Measurements from ENCODE around the gene B3GALNT2.

The B3GALNT2 gene

DNA sequence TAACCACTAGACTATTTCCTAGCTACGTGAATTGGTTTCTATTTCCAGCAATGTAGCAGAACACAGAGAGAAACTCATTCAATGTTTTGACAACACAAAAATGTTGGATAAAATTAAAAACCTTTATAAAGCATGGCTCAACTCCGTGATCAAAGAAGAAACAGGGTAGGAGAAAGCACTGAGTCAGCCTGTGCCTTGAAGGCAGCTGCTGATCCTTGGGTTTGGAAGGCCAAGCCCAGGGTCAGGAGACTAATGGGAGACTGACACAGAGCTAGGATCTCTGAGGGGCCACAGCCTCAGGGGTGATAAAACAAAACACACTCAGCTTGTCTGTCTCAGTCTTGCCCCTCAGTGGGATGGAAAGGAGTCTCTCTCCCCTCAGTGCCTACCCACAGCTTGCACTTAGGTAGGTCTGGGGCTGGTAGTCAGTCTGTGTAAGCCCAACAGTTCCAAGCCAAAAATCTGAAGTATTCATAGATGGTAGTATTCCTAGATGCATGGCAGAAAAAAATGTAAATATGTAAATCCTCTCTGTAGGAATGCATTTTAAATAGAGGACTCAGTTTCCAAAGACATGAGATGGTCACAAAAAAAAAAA lies 53.3 kb downstream of the B3GALNT2 start:
- no peak for DNase-seq

DNA sequence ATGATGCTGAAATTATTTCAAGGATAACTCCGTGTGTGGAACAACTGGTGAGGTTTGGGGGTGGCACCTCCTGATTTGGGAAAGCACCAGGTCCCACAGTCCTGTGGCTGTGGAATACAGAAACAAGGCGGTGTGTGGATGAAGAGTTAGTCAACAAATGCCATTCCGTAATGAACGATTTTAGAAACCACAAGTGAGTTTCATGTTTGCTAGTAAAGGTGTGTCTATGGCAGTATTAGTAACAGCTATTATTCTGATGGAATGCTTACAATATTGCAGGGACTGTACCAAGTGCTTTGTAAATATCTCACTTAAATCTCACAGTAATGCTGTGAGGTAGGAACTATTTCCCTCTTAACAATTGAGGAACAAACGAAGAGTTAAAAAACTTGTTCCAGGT lies 53.8 kb downstream of the B3GALNT2 start:
- DNase-seq: no peak

DNA sequence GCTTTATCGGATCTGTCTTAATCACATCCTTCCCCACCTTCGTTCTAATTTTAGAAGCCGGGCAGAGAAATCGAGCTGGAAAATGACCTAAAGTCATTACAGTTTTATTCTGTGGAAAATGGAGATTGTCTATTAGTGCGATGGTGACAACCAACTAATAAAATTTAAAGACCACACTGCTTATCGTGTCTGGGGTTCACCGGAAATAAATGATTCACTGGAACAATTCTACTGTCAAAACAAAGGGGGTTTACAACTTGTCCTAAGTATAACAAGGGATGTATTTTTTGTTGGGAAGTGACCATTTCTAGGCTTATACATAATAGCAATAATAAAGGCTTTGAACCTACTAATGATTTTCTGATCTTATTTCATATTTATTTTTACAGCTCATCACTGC lies 55.6 kb downstream of the B3GALNT2 start:
- DNase-seq: no peak

DNA sequence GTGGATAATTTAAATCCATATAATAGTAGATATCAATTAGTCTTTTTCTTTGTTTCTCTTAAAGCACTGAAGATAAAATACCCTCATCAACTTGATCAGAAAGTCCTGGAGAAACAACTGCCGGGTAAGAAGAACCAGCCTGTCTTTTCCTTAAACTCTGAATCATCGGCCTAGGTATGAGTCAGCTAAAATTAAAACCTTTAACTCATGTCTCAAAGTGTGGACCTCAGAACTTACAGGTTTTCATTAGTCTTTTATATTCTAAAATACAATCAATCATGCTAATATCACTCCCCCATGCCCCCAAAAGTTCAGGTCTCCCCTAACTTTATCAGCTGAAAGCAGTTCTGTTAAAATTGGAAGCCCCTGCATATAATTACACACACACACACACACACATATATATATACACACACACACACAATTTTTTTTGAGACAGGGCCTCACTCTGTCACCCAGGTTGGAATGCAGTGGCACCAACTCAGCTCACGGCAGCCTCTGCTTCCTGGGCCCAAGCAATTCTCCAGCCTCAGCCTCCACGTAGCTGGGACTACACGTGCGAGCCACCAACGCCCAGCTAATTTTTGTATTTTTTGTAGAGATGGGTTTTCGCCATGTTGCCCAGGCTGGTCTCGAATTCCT lies 61.3 kb downstream of the B3GALNT2 start:
- DNase-seq: no peak

DNA sequence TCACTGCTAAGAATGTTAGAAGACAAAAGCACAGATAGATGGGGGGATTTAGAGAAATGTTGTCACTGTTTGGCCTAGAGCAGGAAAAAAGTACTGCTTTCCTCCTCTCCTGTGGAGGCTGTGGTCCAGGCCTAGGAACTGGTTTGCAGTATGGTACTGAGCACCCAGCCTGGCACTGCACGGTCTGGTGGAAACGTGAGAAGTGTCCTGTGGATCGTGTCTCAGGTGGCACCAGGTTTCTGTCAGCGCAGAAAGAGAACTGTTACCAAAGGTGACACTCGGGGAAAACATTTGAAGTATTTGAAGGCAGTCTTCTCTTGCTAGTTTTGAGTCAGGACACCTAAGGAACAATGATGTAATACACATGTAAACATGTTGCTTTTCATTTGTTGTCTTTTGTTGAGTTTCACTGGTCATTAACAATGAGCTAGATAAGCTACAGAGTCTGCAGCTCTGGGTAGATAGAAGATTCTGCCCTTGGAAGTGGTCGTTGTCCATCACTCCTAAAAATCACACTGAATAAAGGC lies 63.0 kb downstream of the B3GALNT2 start:
- no peak for DNase-seq

DNA sequence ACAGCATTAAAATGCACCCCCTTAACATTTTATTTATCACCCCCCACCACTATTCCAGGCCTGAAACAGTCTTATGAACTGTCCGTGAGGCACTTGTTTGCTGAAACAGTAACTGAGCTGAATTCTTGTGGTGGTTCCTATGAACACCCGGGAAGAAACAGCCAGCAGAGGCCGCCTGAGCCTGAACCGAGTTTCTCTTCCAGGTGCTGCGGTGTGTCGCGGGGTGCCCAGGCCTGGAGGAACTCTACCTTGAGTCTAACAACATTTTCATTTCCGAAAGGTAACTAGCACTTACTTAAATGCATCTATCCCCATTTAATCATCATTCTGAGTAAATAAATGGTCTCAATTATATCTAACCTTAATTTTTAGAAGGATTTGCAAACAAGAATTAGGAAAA lies 70.3 kb downstream of the B3GALNT2 start:
- no peak for DNase-seq

DNA sequence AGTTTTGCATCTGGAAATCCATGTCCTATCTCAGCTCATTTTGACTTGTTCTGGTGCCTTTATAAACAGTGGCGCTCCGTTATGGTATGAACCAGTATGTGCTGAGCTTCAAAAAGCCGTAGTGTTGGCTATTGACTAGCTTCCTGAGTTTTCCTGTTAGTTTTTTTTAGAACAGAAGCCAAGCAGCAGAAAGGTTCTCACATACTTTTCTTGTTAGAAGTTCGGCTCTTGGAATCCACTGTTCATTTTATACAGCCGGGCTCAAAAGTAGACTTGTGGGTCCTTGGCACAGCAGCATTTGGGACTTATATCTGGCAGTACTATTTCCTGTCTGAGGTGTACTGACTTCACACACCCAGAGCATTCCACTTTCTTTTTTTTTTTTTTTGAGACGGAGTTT lies 73.3 kb downstream of the B3GALNT2 start:
- no peak for DNase-seq

DNA sequence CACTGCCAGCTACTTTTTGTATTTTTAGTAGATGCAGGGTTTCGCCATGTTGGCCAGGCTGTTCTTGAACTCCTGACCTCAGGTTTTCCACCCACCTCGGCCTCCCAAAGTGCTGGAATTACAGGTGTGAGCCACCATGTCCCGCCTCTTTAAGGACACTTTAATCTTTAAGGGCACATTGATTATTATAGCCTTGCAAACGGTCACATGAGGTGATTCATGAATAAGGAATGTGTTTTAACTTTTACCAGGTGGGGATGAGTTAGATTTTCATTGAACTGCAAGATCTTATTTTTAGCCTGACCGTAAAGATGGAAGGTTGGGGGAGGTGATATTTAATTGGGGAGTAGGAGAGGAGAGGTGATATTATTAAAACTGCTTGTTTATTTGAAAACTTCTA lies 75.1 kb downstream of the B3GALNT2 start:
- DNase-seq: no peak

DNA sequence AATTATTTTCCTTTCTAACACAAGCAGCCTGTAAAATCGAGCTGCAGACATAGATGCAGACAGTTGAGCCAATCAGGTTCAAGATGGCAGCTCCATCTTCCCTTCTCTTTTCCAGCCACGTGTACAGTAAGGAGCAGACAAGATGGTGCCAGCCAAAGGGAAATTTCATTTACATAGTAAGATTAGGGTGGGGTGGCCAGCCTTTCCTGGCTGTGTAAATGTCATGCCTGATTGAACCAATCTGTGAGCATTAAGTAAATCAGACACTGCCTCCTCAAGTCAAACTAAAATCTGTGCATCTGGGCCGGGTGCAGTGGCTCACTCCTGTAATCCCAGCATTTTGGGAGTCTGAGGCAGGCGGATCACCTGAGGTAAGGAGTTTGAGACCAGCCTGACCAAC lies 76.8 kb downstream of the B3GALNT2 start:
- no peak for DNase-seq

DNA sequence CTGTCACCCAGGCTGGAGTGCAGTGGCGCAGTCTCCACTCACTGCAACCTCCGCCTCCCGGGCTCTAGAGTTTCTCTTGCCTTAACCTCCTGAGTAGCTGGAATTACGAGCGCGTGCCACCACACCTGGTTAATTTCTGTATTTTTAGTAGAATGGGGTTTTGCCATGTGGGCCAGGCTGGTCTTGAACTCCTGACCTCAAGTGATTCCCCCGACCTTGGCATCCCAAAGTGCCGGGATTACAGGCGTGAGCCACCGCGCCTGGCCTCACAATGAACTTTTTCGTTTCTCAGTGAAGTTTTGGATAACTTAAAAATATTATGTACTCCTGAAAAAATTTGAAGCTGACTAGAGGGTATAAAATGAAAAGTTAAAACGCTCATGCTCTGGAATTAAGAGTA lies 77.6 kb downstream of the B3GALNT2 start:
- no peak for DNase-seq

DNA sequence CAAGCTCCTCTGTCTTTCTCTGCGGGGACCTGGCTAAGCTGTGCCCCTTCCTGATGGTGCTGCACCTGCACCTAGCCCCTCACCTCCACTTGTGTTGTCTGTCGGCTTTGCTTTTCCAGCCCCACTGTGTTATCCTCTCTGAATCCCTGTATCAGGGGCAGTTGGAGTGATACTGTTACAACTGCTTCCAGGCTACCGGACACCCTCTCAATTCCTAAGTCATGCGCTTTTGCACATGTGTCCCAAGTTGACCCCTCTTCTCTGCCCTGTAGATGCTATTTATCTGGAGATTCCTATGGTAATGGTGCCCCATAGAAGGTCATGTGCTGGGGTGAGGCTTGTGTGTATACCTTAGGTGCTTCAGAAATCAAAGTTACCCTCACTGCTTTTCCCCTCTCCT lies 78.1 kb downstream of the B3GALNT2 start:
- no peak for DNase-seq

DNA sequence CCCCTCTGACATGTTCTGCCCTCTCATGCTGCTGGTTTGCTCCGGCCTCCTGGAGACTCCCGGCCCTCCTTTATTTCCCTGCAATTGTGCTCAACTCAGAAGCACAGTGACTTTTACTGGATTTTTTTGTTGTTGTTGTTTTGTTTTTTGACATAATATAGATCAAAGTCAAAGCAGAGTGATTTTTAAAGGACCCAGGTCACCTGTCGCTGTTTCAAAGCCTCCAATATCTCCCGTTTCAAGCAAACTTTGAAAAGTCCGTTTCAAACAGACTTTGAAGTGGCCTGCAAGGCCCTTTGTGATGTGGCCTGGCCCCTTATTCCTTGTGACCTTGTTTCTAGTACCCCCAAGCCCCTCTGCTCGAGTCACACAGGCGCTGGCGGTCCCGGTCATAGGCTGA lies 78.9 kb downstream of the B3GALNT2 start:
- no peak for DNase-seq

DNA sequence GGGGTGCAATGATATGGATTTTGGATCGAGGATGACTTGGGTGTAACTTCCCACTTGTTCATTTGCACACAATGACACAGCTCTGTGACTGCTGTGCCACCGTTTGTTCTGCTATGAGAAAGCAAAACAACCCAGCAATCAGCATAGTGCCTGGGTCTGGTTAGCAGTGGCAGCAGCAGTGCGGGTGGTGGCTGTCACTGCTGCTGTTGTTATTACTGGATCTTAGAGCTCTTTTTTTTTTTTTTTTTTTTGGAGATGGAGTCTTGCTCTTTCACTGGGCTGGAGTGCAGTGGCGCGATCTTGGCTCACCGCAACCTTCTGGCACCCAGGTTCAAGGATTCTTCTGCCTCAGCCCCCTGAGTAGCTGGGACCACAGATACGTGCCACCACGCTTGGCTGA lies 80.2 kb downstream of the B3GALNT2 start:
- no peak for DNase-seq

DNA sequence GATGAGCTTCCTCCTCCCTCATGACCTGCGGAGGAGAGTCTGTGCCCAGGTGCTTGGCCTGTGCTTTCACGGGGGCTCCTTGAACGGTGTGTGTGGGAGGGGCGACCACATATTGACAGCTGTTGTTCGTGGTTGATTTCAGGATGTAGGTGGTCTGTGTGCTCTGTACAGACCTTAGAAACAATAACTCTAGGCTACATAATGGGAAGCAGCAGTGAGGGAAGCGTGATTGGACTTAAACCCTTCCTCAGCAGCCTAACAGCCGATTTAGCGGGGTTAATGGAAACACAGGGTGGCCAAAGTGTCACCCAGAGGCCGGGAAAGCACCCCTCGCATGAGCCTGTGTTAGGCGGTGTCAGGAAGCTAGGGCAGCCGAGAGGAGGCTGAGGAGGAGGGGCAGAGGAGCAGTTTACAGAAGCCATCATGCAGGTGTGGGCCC lies 81.0 kb downstream of the B3GALNT2 start:
- DNase-seq: no peak

DNA sequence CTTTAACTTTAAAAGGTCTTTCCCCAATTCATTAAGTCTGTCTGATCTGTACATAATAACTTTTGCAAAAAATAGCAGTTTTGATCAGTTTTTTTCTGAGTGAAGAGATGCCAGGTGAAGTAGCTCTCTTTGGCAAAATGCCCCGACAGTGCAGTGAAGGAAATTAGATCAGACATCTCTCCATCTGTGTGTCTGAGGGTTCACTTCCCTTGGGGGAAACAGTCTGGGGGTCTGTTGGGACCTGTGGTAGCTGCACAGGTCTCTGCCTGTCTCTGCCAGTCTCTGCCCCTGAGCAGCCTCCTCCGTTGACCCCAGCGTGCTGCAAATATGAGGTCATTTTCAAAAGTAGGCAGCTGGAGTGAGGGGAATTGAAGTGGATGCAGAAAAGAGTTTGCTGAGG lies 82.5 kb downstream of the B3GALNT2 start:
- no peak for DNase-seq

DNA sequence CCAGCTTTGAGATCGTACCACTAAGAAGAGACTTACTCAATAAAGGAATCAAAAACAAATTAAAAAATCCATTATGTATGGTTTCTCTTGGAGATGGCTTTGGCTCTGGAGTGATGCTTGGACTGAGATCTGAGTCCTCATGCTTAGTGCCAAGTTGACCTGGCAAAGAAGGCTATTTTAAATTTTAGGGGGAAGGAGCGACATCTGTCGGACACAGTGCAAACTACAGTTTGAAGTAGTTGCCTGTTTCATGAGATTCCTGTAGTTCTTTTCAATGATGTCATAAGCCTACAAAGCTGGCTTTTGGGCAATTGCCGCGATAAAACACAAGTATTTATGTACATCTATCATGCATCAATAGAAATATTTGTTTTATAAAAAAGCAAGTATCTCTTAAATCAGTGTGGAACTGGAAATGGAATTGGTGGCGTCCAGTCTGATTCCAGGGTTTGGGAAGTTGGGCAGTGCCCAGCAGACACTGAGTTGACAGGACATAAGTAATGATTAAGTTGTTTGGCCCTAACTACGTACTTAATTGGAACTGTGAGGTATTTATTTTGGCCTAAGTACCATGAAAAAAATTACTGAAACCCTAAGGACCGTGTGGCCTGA lies 87.1 kb downstream of the B3GALNT2 start:
- peak; percentile 47 for DNase-seq

DNA sequence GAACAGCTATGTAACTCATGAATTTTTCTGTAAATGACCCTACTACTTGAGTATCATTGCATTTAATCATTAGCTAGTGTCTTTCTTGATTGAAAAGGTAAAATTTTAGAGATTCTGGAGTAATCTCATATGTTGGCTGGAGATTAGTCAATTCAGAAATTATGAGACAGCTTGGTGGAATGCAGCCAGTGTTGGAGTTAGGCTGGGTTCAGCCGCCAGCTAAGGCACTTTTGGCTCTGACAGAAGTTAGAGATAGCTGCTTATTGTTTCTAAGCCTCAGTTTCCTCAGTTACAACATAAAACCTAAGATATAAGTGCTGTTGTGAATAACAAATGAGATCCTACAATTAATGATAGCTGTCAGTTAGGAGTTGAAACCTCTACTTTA lies 87.6 kb downstream of the B3GALNT2 start:
- no peak for DNase-seq

DNA sequence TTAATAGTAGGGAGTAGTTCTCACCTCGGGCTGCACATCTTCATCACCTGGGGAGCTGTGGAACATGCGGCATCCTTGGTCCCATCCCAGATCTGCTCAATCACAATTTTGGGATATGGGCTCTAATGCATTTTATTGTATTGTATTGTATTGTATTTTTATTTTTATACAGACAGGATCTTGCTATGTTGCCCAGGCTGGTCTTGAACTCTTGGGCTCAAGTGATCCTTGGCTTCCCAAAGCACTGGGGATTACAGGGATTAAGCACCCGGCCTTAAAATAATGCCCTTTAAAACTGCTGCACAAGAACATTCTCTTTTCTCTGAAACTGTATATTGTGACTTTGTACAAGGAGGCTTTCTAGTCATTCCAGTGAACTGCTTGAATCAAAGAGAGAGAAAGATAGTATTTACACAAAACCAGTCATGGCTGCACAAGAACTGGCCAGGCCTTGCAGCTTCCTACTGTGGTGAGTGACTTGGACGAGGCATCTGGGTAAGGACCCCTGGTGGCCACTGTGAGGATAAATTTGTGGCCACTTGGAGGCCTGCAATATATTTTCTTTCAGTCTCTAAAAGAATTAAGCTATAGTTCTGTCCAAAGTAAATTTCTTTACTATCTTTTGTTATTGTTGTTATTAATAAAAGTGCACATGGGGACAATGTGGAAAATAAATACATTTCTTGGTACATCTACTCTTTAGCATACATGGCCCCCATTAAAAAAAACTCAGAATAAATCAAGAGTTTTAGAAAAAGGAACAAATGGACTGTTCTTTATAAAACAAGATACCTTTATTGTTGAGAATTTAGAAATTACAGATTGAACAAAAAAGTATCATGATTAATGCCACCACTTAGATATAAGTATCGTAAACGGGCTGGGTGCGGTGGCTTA lies 89.0 kb downstream of the B3GALNT2 start:
- DNase-seq: peak; percentile 53

DNA sequence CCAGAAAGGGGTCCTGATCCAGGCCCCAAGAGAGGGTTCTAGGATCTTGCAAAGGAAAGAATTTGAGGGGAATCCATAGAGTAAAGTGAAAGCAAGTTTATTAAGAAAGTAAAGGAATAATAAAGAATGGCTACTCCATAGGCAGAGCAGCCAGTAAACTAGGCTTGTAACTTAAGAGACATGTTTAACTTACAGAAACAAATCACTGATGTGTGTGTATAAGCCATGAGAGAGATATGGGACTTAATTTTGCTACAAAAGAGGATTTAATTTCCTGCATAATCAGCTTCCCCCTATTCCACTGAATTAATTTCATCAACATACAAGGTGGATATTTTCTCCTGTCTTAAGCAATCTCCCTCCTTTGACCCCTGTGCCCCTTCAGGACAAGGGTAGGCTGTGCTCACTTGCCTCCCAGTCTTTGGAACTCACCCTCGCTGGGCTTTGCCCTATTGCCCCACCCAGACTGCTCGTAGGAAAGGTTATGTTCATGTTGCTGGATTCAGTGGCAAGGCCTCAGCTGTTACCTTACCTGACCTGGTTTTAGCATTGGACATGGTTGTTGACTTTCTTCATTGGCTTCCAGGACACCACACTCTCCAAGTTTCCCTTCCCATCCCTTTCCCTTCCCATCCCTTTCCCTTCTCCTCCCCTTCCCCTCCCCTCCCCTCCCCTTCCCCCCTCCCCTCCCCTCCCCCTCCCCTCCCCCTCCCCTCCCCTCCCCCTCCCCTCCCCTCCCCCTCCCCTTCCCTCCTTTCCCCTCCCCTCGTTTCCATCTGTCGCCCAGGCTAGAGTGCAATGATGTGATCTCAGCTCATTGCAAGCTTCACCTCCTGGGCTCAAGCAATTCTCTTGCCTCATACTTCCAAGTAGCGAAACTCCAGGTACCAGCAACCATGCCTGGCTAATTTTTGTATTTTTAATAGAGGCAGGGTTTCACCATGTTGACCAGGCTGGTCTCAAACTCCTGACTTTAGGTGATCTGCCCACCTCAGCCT lies 92.5 kb downstream of the B3GALNT2 start:
- no peak for DNase-seq

DNA sequence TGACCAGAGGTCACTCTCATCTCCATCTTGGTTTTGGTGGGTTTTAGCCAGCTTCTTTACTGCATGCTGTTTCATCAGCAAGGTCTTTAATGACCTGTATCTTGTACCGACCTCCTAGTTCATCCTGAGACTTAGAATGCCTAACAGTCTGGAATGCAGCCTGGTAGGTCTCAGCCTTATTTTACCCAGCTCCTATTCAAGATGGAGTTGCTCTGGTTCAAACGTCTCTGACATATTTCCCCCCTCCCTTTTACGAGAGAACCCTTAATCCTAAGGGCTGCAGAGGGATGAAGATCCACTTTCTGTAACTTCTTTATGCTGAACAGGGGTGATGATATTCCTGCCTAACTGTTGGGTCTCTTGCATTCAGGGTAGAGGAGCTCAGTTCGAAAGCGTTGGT lies 93.8 kb downstream of the B3GALNT2 start:
- no peak for DNase-seq

DNA sequence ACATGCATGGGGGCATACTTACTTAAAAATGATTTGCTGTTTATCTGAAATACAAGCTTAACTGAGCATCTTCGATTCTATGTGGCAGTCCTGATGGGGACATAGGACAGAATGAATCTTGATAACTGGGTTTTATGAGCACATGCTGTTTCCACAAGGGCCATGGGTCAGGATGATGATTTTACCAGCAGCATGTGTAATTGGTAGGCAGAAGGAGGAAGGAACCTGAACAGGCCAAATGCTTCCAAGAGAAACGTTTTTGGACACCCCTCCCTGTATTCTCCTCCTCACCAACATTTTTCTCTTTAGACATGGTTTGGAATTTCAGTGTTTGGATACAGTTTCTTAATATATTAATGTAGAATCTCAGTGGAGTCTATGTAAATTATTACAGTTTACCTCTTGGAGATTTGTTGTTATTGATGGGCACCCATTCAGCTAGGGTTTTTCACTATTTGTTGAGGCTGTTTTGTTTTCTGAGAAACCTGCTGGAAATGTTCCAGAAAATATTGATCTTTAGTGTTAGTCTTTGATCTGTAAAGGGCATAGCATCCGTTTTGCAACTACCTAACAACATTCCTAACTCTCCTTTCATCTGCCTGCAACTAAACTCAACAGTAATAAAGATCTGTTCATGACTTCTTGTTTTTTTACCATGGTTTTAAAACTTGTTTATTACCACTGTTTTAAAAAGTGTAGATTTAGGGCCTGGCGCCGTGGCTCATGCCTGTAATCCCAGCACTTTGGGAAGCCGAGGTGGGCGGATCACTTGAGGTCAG lies 95.0 kb downstream of the B3GALNT2 start:
- no peak for DNase-seq

All from stimulated activated CD4-positive, alpha-beta T cell treated with anti-CD3 and anti-CD28 coated beads, Interleukin-4, amount 100 ng/mL, for 1 hour (primary cell).